ENCODE data around the gene GART. TPM values are rescaled to one million over a fixed set of nuclear protein-coding genes. Genes with fewer than 3 reads are reported as not detected.

Gene GART
- total and polyA plus RNA-seq, 8 donors: 10.3 to 37.9 (median 29.7) TPM

- Histone ChIP-seq H3K36me3 (peaks cover 0 to 51% (median 20%) of the 10 kb centered on the region in 3 donors), H3K27me3 (no peaks in the 10 kb centered on the region), H3K4me3 (no peak overlapping the region), H3K27ac (no peak overlapping the region), H3K9me3 (no peaks in the 10 kb centered on the region), H3K4me1 (no peaks in the 10 kb centered on the region)
- FAIRE-seq (no peak), DNase-seq (no peak), ATAC-seq (no peak)
- TF ChIP-seq CTCF (IDR thresholded peaks at IDR 0.05): no peak
- intact Hi-C loops (cut with DNase I): no loop called here
- 77 to 88% methylated on average over 5 of the region's 5 CpGs for WGBS, 2 donors
These were observed 28.1 kb upstream of the GART start for GRCh38 chr21:33569991-33570390.

GRCh38 chr21:33568448-33568847 is 26.5 kb upstream of the GART start:
- no peaks in the 10 kb centered on the region for H3K4me1 ChIP-seq
- DNase-seq (no peak), ATAC-seq (no peak), FAIRE-seq (no peak)
- no peak overlapping the region for H3K27ac ChIP-seq
- no peak for TF ChIP-seq CTCF (IDR thresholded peaks at IDR 0.05)
- no peaks in the 10 kb centered on the region for H3K27me3 ChIP-seq
- intact Hi-C loops (cut with DNase I): no loop called here
- H3K4me3 ChIP-seq: no peak overlapping the region
- WGBS, 2 donors: 72 to 77% methylated on average over 2 of the region's 2 CpGs
- H3K36me3 ChIP-seq: peaks cover 0 to 45% (median 20%) of the 10 kb centered on the region in 3 donors
- no peaks in the 10 kb centered on the region for H3K9me3 ChIP-seq

- ATAC-seq (no peak), FAIRE-seq (no peak), DNase-seq (no peak)
- H3K4me3 ChIP-seq: no peak overlapping the region
- no peaks in the 10 kb centered on the region for H3K27me3 ChIP-seq
- no peaks in the 10 kb centered on the region for H3K9me3 ChIP-seq
- no peak for TF ChIP-seq CTCF (IDR thresholded peaks at IDR 0.05)
- intact Hi-C loops (cut with DNase I): no loop called here
- no peak overlapping the region for H3K27ac ChIP-seq
- peaks cover 0 to 42% (median 23%) of the 10 kb centered on the region in 3 donors for H3K36me3 ChIP-seq
- WGBS, 2 donors: 86 to 88% methylated on average over 6 of the region's 6 CpGs
- no peaks in the 10 kb centered on the region for H3K4me1 ChIP-seq
These were observed 26.0 kb upstream of the GART start for GRCh38 chr21:33567914-33568313.

- no peaks in the 10 kb centered on the region for H3K9me3 ChIP-seq
- H3K27me3 ChIP-seq: no peaks in the 10 kb centered on the region
- FAIRE-seq (no peak), ATAC-seq (no peak), DNase-seq (no peak)
- no peak for TF ChIP-seq CTCF (IDR thresholded peaks at IDR 0.05)
- WGBS, 2 donors: 97 to 98% methylated on average over 2 of the region's 2 CpGs
- intact Hi-C loops (cut with DNase I): no loop called here
- H3K27ac ChIP-seq: no peak overlapping the region
- H3K4me3 ChIP-seq: no peak overlapping the region
- H3K4me1 ChIP-seq: no peaks in the 10 kb centered on the region
- H3K36me3 ChIP-seq: peaks cover 0 to 39% (median 26%) of the 10 kb centered on the region in 3 donors
These were observed 24.6 kb upstream of the GART start for GRCh38 chr21:33566514-33566913.

- DNase-seq (no peak), FAIRE-seq (no peak), ATAC-seq (no peak)
- no peak for TF ChIP-seq CTCF (IDR thresholded peaks at IDR 0.05)
- WGBS, 2 donors: 97% methylated on average over 2 of the region's 2 CpGs
- peaks cover 0 to 46% (median 43%) of the 10 kb centered on the region in 3 donors for H3K36me3 ChIP-seq
- no peak overlapping the region for H3K27ac ChIP-seq
- H3K27me3 ChIP-seq: no peaks in the 10 kb centered on the region
- H3K4me1 ChIP-seq: peaks cover 0 to 5% (median 0%) of the 10 kb centered on the region in 3 donors
- no peaks in the 10 kb centered on the region for H3K9me3 ChIP-seq
- no peak overlapping the region for H3K4me3 ChIP-seq
- intact Hi-C loops (cut with DNase I): no loop called here
These were observed 20.5 kb upstream of the GART start for GRCh38 chr21:33562389-33562788.
